Non-pigmented ciliary epithelial cell (primary cell): ENCODE data around the gene CRCP.
"Not testable (repeated sequence)": the region's sequence is repeated elsewhere in the genome, so short reads cannot be mapped to it uniquely, and the experiment has no call there.

Experiments
- DNase-seq: peaks from one replicate; pipeline ENCODE4 v3.0.0-alpha.2; 2010; ENCODE audit warnings: low read depth

The CRCP gene

GRCh38 chr7:66108410-66108809 is 6.2 kb upstream of the CRCP start:
- not testable (repeated sequence) for DNase-seq

GRCh38 chr7:66110856-66111255 is 3.8 kb upstream of the CRCP start:
- DNase-seq: peak; percentile 83

DNA sequence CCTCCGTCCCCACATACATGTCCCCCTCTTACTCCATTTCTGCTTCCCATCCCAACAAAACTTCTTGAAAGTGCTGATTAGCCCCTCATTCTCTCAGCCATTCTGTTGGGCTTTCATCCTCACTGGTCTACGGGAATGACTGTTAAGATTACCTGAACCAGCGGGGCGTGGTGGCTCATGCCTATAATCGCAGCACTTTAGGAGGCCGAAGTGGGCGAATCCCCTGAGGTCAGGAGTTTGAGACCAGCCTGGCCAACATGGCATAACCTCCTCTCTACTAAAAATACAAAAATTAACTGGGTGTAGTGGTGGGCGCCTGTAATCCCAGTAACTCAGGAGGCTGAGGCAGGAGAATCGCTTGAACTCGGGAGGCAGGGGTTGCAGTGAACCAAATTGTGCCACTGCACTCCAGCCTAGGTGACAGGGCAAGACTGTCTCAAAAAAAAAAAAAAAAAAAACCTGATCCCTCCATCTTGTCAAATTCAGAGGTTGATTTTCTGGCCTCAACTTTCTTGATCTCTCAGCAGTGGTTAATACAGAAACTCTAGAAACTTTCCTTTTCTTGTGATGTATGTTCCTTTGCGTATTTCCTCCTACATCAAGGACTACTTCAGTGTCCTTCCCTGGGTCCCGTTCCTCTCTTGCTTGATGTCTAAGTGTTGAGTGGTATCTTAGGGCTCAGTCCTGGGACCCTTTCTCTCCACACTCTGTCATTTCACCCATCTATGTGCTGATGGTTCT is 2.2 kb downstream of the CRCP start:
- not testable (repeated sequence) for DNase-seq

GRCh38 chr7:66118603-66119002 is 4.0 kb downstream of the CRCP start:
- no peak for DNase-seq

DNA sequence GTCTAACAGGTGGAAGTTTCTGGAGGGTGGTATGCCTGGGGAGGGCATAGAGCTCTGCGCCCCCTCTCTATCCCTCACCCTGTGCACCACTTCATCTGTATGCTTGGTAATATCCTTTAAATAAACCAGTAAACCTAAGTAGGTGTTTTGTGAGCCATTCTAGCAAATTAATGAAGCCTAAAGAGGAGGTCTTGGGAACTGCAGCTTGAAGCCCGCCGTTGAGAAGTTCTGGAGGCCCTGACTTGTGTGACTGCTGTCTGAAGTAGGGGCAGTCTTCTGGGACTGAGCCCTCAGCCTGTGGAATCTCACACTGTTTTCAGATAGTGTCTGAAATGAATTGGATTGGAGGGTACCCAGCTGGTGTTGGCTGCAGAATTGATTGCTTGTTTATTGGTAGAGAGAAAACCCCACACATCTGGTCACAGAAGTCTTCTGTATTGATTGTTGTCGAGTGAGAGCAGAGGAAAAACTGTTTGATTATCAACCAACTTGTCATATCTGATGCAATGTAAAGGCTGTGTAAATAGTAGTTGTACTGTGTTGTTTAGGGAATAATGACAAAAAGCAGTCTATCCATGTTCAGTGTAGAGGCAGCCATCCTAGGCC is 4.7 kb downstream of the CRCP start:
- DNase-seq: no peak

- DNase-seq: no peak
Measured at GRCh38 chr7:66123175-66123528, 8.5 kb downstream of the CRCP start.

DNA sequence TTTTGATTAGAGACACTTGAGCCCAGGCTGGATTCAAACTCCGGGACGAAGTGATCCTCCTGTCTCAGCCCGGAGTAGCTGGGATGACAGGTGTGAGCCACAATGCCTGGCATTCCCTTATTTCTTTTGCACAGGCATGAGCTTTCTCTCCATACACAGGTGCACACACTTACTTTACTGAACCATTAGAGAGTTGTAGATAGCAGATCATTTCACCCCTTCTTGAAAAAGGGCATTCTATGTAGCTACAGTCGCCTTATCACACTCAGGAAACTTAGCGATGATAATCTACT is 9.9 kb downstream of the CRCP start:
- not testable (repeated sequence) for DNase-seq

DNA sequence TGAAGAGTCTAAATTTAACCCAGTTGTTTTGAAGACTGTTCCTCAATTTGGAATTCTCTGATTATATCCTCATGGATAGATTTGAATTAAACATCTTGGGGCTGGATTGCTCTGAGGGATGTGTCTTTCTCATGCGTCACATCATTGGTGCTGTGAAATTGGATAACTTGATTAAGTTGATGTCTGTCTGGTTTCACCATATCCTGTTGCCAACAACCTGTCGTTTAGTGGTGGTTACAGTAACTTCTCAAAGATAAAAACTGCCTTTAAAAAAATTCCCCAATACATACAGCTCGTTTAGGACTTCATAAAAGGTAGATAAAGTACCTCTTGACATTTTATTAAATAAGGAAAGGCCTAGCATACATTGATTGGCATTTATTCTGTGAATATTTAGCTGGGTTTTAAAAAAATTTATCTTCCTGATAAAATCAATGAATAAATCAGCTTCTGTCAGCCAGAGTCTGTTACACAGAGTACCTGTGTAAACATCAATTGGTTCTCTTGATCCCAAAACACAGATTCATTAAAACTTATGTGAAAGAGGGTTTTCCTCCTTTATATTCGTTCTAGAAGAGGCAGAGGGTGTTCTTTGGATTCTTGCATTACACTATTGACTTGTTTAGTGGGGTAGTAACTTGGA is 10.5 kb downstream of the CRCP start:
- DNase-seq: no peak

DNA sequence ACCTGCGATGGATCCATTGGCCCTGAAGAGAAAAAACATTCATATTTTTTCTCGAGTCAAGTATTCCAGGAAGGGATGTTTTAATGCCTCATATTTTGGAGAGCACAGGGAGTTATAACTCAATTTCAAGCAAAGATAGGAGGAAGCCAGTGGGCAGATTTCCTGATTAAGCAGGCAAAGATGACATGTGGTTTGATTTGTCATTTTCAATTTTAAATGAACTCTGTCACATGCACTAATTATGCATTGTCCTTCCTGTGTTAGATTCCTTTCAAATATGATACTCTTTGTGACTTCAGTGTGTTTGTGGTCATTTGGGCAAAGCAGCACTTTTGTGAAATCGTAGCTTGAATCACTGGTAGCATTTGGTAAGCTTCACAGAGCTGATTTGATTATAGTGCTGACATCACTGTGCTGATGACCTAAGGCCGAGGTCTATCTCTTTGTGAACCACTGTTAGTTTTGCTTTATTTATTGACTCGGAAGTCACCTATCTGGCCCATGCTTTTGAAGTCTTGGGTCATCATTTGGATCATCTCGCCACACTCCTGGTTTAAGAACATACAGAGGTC is 11.2 kb downstream of the CRCP start:
- not testable (repeated sequence) for DNase-seq

- not testable (repeated sequence) for DNase-seq
Measured at GRCh38 chr7:66127172-66127571, 12.5 kb downstream of the CRCP start.

DNA sequence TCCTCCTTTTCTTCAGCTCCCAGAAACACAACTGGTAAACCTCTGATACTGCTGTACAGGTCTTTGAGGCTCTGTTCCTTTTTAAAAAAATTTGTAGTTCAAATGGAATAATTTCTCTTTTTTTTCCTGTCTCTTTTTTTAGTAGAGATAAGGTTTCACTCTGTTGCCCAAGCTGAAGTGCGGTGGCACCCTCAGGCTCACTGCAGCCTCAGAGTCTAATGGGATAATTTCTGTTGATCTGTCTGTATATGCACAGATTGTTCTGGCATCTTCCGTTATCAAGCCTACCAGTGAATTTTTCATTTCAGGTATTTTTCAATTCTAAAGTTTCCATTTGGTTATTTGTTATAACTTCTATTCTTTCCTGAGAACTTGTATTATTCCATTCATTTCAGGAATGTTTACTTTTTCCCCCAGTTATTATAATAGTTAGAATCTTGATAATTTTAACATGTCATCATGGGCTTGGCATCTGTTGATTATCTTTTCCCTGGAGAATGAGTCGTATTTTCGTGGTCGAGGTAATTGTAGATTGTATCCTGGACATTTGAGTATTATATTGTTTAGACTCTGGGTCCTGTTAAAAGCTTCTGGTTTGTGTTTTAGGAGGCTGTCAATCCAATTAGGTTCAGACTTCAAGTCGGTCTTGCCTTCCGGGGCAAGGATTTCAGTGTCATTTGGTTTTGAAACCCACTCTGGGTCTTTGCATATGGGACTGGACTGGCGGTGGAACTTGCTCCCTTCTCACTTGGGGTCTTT is 24.5 kb downstream of the CRCP start:
- no peak for DNase-seq

- DNase-seq: no peak
Measured at GRCh38 chr7:66140924-66141323, 26.3 kb downstream of the CRCP start.

GRCh38 chr7:66142334-66142733 is 27.7 kb downstream of the CRCP start:
- DNase-seq: no peak

- no peak for DNase-seq
Measured at GRCh38 chr7:66142996-66143395, 28.3 kb downstream of the CRCP start.

GRCh38 chr7:66143876-66144332 is 29.3 kb downstream of the CRCP start:
- DNase-seq: no peak

- DNase-seq: no peak
Measured at GRCh38 chr7:66145400-66146104, 30.9 kb downstream of the CRCP start.

DNA sequence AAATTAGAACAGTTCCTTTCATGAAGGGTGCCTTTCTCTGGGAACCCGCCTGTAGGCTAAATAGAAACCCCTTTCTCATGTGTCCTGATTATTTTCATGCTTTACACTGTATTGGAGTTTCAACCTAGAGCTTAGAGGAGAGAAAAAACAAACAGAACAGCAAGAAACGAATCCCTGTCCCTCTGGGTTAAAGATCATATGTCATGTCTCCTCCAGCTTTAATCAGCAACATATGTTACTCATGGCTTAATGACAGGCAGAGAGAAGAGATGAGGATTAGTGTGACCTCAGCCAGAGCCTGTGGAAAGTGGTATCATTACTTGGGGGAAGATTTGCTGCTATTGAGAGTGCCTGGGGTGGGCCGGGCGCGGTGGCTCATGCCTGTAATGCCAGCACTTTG is 32.1 kb downstream of the CRCP start:
- no peak for DNase-seq

DNA sequence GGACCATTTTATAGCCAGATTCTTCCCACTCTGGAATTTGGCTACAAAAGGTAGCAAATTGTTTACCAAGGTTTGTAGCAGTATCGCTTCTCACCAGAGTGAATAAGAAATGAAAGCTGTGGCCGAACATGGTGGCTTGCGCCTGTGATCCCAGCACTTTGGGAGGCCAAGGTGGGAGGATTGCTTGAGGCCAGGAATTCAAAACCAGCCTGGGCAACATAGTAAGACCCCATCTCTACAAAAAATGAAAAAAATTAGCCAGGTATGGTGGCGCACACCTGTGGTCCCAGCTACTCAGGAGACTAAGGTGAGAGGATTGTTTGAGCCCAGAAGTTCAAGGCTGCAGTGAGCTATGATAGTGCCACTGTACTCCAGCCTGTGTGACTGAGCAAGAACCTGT is 33.0 kb downstream of the CRCP start:
- not testable (repeated sequence) for DNase-seq

- DNase-seq: no peak
Measured at GRCh38 chr7:66150471-66150870, 35.8 kb downstream of the CRCP start.

GRCh38 chr7:66152371-66153191 is 37.9 kb downstream of the CRCP start:
- no peak for DNase-seq

GRCh38 chr7:66153691-66154090 is 39.0 kb downstream of the CRCP start:
- DNase-seq: no peak
